GM04503 (cell line): ENCODE measurements around the gene TOPBP1.
"Not testable (repeated sequence)": the region's sequence is repeated elsewhere in the genome, so short reads cannot be mapped to it uniquely, and the experiment has no call there.

Source experiments
- DNase-seq: peaks from one replicate; pipeline ENCODE4 v3.0.0-alpha.2; 2012; ENCODE audit warnings: low read depth

The TOPBP1 gene

DNA sequence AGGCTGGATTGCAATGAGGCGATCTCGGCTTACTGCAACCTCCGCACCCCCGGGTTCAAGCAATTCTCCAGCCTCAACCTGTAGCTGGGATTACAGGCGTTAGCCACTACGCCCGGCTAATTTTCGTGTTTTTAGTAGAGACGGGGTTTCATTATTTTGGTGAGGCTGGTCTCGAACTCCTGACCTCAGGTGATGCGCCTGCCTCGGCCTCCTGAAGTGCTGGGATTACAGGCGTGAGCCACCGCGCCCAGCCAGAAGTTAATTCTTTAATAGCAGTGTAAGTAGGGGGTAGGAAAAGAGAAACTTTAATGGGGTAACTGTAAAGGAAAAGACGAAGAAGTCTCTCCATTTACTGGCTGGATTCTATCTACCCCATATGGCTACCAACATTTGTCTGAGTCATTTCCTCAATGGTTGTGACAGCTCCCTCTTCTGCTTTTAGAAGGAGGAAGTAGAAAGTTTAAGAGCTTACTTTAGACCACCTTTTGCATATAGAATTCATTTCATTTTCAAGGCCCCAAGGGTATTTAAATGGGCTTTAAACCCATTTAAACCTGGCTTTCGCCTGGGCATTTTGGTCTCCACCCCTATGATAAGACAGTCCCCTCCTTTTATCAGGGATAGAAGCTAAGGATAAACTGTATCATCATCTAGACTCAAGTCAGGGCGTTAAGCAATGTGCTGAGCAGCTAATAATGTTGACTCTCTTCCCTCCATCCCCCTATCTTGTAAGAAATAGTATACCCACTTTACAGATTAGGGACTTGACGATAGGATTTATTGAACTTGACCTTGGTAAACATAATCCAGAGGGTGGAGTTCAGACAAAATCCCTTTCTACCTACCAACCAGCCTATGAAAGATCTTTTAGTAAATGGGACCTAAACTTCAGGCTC is 89.3 kb downstream of the TOPBP1 start:
- no peak for DNase-seq

DNA sequence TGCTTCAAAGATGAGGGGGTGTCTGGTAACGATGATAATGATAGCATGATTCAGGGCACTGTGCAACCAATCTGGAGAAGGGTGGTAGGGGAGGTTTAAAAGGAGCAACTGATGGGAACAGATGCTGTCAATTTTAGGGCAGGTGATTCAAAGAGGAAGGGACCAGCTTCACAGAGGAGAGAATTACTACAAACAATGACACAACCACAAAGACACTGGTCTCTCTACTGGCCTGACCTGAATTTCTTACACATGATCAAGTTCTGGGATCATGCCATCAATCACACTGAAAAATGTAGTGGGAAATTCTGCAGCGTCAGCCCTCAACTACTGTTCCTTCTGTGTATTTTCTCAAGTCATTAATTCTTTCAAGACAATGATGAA is 90.8 kb downstream of the TOPBP1 start:
- no peak for DNase-seq

- DNase-seq, result peak; percentile 88
Observed at GRCh38 chr3:133570139-133570936, 91.4 kb downstream of the TOPBP1 start.

GRCh38 chr3:133568294-133569014 is 93.3 kb downstream of the TOPBP1 start:
- peak; percentile 76 for DNase-seq

DNA sequence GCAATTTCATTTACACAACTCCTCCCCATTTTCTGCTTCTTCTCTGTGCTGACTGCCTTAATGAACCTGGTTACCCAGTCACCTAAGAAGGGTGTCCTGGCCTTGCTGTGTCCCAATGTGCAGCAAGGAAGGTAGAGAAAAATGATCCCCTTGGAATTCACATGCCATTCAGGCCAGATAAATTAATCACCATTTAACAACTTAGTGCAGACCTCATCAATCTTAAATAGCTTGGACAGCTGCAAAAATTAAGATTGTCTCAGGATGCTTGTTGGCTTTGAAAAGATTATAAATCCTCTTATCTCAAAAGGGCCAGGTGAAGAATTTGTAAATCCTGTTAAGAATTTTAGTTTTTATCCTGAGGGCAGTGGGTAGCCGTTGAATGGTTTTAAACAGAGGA is 97.9 kb downstream of the TOPBP1 start:
- no peak for DNase-seq

GRCh38 chr3:133563186-133563591 is 98.6 kb downstream of the TOPBP1 start:
- no peak for DNase-seq

DNA sequence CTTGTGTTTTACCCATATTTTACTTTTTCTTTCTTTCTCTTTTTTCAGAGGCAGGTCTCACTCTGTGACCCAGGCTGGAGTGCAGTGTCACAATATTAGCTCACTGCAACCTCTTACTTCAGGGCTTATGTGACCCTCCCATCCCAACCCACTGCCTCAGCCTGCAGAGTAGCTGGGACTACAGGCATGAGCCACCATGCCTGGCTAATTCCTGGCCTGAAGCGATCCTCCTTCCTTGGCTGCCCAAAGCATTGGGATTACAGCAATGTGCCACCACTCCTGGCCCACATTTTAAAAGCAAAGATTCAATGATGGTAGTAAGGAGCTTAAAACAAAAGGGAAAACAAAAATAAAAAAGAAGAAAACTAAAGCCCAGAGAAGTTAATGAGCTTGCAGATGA is 99.4 kb downstream of the TOPBP1 start:
- no peak for DNase-seq

GRCh38 chr3:133561679-133562078 is 100.1 kb downstream of the TOPBP1 start:
- no peak for DNase-seq

GRCh38 chr3:133551589-133551988 is 110.2 kb downstream of the TOPBP1 start:
- not testable (repeated sequence) for DNase-seq
